Mammary epithelial cell (primary cell): ENCODE results near the gene LRCH1.

ENCODE experiments used
- EZH2 ChIP-seq: IDR thresholded peaks from 2 replicates; pipeline ENCODE4 v1.6.1; 2012; ENCODE audit warnings: low read length, inconsistent platforms, borderline replicate concordance
- TF ChIP-seq, protein P1 (sequence below), 2 donors: IDR thresholded peaks in 1 of 2; conservative IDR thresholded peaks in 1 of 2; 2 replicates each; pipeline ENCODE4 v1.5.1; 2011 to 2012; ENCODE audit warnings: inconsistent platforms in 2 of 2, low read length in 2 of 2, mild to moderate bottlenecking in 2 of 2, control low read depth in 1 of 2, low read depth in 1 of 2; ENCODE audit not compliant: insufficient read depth in 1 of 2; ENCODE audit errors: extremely low read depth in 1 of 2

DNA sequence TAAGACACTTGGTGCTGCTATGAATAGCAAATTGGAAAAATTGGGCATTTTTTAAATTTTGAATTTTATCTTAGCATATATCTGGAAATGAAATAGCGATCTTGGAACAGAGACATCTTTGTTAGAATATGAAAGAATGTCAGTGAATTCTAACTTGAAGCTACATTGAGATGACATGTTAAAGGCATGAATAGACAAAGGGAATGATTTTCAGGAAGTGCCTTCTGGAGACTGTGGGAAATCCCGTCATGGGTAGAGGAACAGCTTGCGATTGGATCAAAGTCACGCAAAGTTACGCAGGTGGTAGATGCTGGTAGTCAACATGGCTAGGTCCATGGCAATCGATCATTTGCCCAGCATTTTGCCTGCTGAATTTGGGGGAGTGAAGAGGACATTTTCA lies 43.5 kb downstream of the LRCH1 start:
- TF ChIP-seq, protein P1, sequence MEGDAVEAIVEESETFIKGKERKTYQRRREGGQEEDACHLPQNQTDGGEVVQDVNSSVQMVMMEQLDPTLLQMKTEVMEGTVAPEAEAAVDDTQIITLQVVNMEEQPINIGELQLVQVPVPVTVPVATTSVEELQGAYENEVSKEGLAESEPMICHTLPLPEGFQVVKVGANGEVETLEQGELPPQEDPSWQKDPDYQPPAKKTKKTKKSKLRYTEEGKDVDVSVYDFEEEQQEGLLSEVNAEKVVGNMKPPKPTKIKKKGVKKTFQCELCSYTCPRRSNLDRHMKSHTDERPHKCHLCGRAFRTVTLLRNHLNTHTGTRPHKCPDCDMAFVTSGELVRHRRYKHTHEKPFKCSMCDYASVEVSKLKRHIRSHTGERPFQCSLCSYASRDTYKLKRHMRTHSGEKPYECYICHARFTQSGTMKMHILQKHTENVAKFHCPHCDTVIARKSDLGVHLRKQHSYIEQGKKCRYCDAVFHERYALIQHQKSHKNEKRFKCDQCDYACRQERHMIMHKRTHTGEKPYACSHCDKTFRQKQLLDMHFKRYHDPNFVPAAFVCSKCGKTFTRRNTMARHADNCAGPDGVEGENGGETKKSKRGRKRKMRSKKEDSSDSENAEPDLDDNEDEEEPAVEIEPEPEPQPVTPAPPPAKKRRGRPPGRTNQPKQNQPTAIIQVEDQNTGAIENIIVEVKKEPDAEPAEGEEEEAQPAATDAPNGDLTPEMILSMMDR (conservative IDR thresholded peaks at IDR 0.05 in 1 of 2, IDR thresholded peaks at IDR 0.05 in 1 of 2; ENCODE audit: extremely low read depth in 1 of 2, insufficient read depth in 1 of 2, low read depth in 1 of 2, low read length in 2 of 2): no peak
- no peak for TF ChIP-seq EZH2
